Mucosa of descending colon (tissue), 3 donors: ENCODE data around the gene GRIN2A. TPM values are rescaled to one million over a fixed set of nuclear protein-coding genes. Genes with fewer than 3 reads are reported as not detected.

Experiments
- ATAC-seq: fragments of 200-7000 bp; cut with Tn5 transposase; one replicate; pipeline ENCODE4 v1.9.1; 2020; ENCODE audit warnings: mild to moderate bottlenecking, moderate library complexity
- DNase-seq, 3 donors: peaks; one replicate each; pipeline ENCODE4 v3.0.0-alpha.2; 2020
- H3K36me3 ChIP-seq: fragments of 200-600 bp; one replicate; pipeline ENCODE4 v1.8.0; 2021; ENCODE audit warnings: low read depth, mild to moderate bottlenecking
- H3K4me1 ChIP-seq: fragments of 200-600 bp; one replicate; pipeline ENCODE4 v1.8.0; 2021; ENCODE audit warnings: low read depth, mild to moderate bottlenecking
- H3K4me3 ChIP-seq: fragments of 200-600 bp; one replicate; pipeline ENCODE4 v1.8.0; 2021; ENCODE audit warnings: mild to moderate bottlenecking
- H3K9me3 ChIP-seq: fragments of 200-600 bp; one replicate; pipeline ENCODE4 v1.8.0; 2021; ENCODE audit warnings: mild to moderate bottlenecking
- CTCF ChIP-seq: fragments of 200-600 bp; IDR thresholded peaks from one replicate; pipeline ENCODE4 v1.8.0; 2022; ENCODE audit warnings: antibody characterized with exemption, mild to moderate bottlenecking
- intact Hi-C, 2 donors: fragments of 100-400 bp; cut with DNase I in 1 of 2; cut with micrococcal nuclease in 1 of 2; formaldehyde crosslinking; loops; one replicate each; pipeline versions ENCODE4 v1.11.0 to v1.11.1; 2022; cut with DNase I, micrococcal nuclease
- total RNA-seq, 3 donors: library from RNA; stranded (reverse); fragmentation: NEBNext Ultra II Directional in 2 of 3; extraction: Animal tissue kit (Norgen Biotek cat#: 25700) in 2 of 3; gene quantifications; one replicate each; pipeline versions ENCODE4 v1.2.1 to v1.2.4, GENCODE V29; 2021 to 2023
- donor health status: DM: no; HTN: no; CAD: no; lungs with moderate emphysema.
- donor health status: DM: no; HTN: no; CAD: no.
- donor health status: DM: no; HTN: yes; CAD: no.

Gene GRIN2A
- total RNA-seq, 3 donors from 2014 or later: 0.39 to 0.57 (median 0.49) TPM

DNA sequence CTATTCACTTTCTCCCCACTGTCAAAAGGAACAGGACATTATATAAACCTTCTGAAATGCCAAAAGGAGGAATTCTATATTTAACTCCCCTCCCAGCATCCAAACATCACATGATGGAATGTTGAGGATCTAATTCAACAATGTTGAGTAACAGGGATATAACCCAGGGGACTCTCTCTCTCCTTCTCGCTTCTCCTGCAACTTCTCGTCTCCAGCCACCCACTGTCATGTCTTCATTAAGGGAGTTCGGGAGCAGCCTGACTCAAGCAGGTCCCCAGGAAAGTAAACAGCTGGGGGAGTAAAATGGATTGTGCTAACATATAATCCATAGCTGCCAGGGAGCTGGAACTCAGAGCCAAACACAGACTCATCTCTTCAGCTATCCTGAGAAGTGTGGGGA, 51.7 kb downstream of the GRIN2A start:
- H3K4me3 ChIP-seq: no peak overlapping the region
- no peaks in the 10 kb centered on the region for H3K4me1 ChIP-seq
- DNase-seq (no peak), ATAC-seq (no peak)
- intact Hi-C loops: no loop called here
- no peaks in the 10 kb centered on the region for H3K36me3 ChIP-seq
- no peak for TF ChIP-seq CTCF
- H3K9me3 ChIP-seq: no peaks in the 10 kb centered on the region

DNA sequence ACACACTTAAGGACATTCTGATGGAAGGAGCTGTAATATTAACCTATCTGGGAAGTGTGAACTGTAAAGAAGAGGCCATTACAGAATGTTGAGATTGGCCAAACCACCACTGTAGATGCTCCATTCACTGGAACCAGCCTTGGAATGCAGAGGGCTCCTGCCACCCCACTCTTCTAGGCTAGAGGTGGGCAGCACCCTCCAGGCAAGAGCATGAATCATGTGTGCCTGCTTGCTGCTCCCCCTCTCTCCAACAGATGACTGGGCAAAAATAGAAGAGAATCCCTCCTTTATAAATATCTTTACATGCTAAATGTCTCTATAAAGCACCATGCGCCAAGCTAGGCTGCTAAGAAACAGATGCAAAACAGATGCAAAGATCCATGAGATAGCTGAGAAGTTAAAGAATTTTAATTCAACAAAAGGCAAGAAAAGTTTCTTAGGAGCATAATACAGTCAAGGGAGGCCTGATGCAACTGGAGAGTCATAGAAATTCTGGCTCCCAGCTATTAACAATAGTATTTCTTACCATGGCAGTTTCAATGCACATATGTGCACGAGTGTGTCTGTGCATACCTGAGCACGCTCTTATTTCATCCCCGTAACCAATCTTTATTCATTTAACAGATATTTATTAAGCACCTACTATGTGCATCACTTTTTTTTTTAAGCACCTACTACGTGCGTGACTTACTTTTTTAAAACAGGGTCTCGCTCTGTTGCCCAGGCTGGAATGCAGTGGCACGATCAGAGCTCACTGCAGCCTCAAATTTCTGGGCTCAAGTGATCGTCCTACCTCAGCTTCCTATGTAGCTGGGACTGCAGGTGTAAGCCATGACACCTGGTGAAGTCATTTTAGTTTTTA, 53.6 kb downstream of the GRIN2A start:
- no peak for ATAC-seq
- H3K36me3 ChIP-seq: no peaks in the 10 kb centered on the region
- intact Hi-C loops: no loop called here
- no peak for TF ChIP-seq CTCF
- H3K9me3 ChIP-seq: no peaks in the 10 kb centered on the region
- H3K4me1 ChIP-seq: no peaks in the 10 kb centered on the region
- DNase-seq: no peak
- no peak overlapping the region for H3K4me3 ChIP-seq

- DNase-seq (no peak), ATAC-seq (no peak)
- Histone ChIP-seq H3K9me3 (no peaks in the 10 kb centered on the region), H3K4me1 (no peaks in the 10 kb centered on the region), H3K36me3 (no peaks in the 10 kb centered on the region), H3K4me3 (no peak overlapping the region)
- no peak for TF ChIP-seq CTCF
- intact Hi-C loops: no loop called here
Observed at GRCh38 chr16:10126686-10127085, 55.5 kb downstream of the GRIN2A start.

DNA sequence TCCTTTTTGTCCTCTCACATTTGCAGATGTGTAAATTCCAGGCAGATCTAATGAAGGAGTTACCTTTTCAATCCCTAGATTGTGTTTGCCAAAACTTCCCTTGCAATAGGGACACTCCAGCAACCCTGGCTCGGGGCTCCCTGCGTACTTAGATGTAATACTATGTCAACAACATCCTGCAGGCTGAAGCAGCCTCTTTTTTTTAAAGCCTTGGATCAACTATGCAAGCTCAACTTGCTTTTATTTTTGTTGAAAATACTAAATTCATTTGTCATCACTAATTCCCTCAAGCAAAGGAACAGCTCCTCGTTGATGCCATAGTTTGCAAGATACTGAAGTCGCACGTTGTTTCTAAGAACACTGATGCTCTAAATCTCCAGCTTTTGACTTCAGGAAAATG, 59.1 kb downstream of the GRIN2A start:
- Histone ChIP-seq H3K4me1 (no peaks in the 10 kb centered on the region), H3K9me3 (no peaks in the 10 kb centered on the region), H3K4me3 (no peak overlapping the region), H3K36me3 (no peaks in the 10 kb centered on the region)
- ATAC-seq (no peak), DNase-seq (peak in 1 of 3 donors; percentile 5)
- intact Hi-C loops: no loop called here
- no peak for TF ChIP-seq CTCF

DNA sequence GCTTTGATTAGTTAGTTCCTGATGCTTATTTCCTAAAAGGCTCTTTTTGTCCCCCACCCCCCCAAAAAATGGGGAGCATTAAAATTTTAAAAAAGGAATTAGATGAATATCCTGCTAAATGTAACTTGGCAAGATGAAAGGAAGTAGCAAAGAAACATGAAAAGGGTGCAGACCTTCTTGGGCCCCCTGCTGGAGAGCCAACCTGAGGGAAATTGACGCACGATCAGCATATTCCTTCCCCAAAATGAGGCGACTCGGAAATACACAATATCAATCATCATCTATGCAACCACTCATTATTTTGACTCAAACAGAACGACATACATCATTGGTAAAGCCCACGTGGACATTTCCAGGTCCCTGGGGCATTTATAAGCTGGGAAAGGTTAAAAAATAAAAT, 59.7 kb downstream of the GRIN2A start:
- H3K4me1 ChIP-seq: no peaks in the 10 kb centered on the region
- no peak for TF ChIP-seq CTCF
- no peak overlapping the region for H3K4me3 ChIP-seq
- no peak for ATAC-seq
- DNase-seq: no peak
- intact Hi-C loops: no loop called here
- no peaks in the 10 kb centered on the region for H3K36me3 ChIP-seq
- H3K9me3 ChIP-seq: no peaks in the 10 kb centered on the region
